Activated naive CD4-positive, alpha-beta T cell treated with anti-CD3 and anti-CD28 coated beads, Interleukin-2, amount 50 U/mL, for 72 hours (primary cell): Measurements from ENCODE around the gene LDHD. TPM values are rescaled to one million over a fixed set of nuclear protein-coding genes. Genes with fewer than 3 reads are reported as not detected.
A peak's percentile ranks its signal among the peaks of the same experiment; 100 is the strongest.

Experiments used
- ATAC-seq, 2 donors: fragments of 150-1000 bp; cut with Tn5 transposase; 2 replicates each; pipeline ENCODE4 v1.10.0; 2021; ENCODE audit warnings: mild to moderate bottlenecking in 2 of 2, moderate library complexity in 2 of 2
- DNase-seq, 2 donors: peaks; one replicate each; pipeline ENCODE4 v3.0.0; 2021 to 2022; ENCODE audit warnings: low spot score in 2 of 2
- H3K27ac Mint-ChIP-seq, 2 donors: one replicate each; pipeline ENCODE4 v1.8.0; 2022; ENCODE audit warnings: mild to moderate bottlenecking in 2 of 2, mixed read lengths in 2 of 2
- H3K36me3 Mint-ChIP-seq, 2 donors: one replicate each; pipeline ENCODE4 v1.8.0; 2022; ENCODE audit warnings: mixed read lengths in 2 of 2
- H3K9me3 Mint-ChIP-seq, 2 donors: one replicate each; pipeline ENCODE4 v1.8.0; 2022; ENCODE audit warnings: mixed read lengths in 2 of 2
- total RNA-seq, 2 donors: library from RNA; stranded (reverse); gene quantifications; one replicate each; pipeline ENCODE4 v1.2.3, GENCODE V29; 2022

LDHD gene
- total RNA-seq, 2 donors from 2014 or later = 0.64 to 0.82 TPM

DNA sequence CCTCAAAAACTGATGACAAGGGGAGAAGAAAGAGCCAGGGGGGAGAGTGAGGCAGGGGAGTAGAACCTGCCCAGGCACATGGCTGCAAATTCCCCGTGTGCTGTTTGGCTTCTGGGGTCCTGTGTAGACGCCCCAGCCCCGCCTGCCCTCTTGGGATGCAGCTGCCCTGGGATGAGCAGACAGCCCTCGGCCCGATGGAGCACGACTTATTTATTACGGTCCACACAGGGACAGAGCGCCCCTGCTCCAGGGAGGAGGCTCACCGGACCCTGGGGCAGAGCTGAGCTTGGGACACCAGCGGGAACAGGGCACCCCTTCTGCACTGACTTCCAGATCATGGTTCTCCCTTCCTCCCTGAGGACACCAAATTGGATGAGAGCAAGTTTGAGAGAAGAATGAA is 9.1 kb downstream of the LDHD start:
- Mint-ChIP-seq H3K27ac (peak overlapping the region in 1 of 2 donors; percentile 44), H3K36me3 (peaks cover 0 to 68% of the 10 kb centered on the region in 2 donors), H3K9me3 (no peaks in the 10 kb centered on the region)
- DNase-seq (peak in 1 of 2 donors; percentile 18), ATAC-seq (no peak)

- Mint-ChIP-seq H3K9me3 (no peaks in the 10 kb centered on the region), H3K27ac (peak overlapping the region in 1 of 2 donors; percentile 68), H3K36me3 (peaks cover 0 to 71% of the 10 kb centered on the region in 2 donors)
- peak in 1 of 2 donors; percentile 23 for DNase-seq
- no peak for ATAC-seq
These were observed 10.0 kb downstream of the LDHD start for GRCh38 chr16:75106351-75107274.

GRCh38 chr16:75105306-75106061 is 11.1 kb downstream of the LDHD start:
- Mint-ChIP-seq H3K27ac (no peak overlapping the region), H3K9me3 (no peaks in the 10 kb centered on the region), H3K36me3 (peaks cover 0 to 71% of the 10 kb centered on the region in 2 donors)
- peak in 1 of 2 donors; percentile 47 for DNase-seq
- no peak for ATAC-seq

DNA sequence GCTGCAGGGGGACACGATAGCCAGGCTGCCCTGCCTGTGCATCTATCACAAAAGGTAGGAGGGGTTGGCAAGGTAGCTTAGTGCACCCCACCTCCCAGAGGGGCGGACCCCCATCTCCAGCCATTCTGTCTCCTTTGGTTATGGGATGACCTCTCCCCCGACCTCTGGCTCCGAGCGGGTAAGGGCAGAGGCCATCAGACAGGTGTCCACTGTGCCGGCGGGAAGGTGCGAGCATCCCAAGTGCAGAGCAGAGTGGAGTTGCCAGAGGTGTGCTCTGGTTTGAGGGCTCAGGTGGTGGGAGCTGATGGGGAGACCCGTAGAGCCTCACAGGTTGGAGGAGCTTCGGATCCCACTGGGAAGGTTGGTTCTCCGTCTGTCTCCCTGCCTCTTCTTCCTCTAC is 11.7 kb downstream of the LDHD start:
- Mint-ChIP-seq H3K36me3 (peaks cover 0 to 71% of the 10 kb centered on the region in 2 donors), H3K27ac (no peak overlapping the region)

GRCh38 chr16:75103994-75104393 is 12.6 kb downstream of the LDHD start:
- H3K36me3 Mint-ChIP-seq = peaks cover 0 to 63% of the 10 kb centered on the region in 2 donors
- DNase-seq (no peak), ATAC-seq (no peak)
- no peaks in the 10 kb centered on the region for H3K9me3 Mint-ChIP-seq
- no peak overlapping the region for H3K27ac Mint-ChIP-seq

More for the DNA sequence above, 11.7 kb downstream of the LDHD start:
- ATAC-seq (no peak), DNase-seq (no peak)
- H3K9me3 Mint-ChIP-seq = no peaks in the 10 kb centered on the region

- no peak for ATAC-seq
- peak in 1 of 2 donors; percentile 34 for DNase-seq
- H3K36me3 Mint-ChIP-seq = peaks cover 0 to 51% of the 10 kb centered on the region in 2 donors
- H3K9me3 Mint-ChIP-seq = no peaks in the 10 kb centered on the region
- H3K27ac Mint-ChIP-seq = no peak overlapping the region
These were observed 14.0 kb downstream of the LDHD start for GRCh38 chr16:75102595-75102994.

- Mint-ChIP-seq H3K27ac (no peak overlapping the region), H3K9me3 (no peaks in the 10 kb centered on the region), H3K36me3 (peaks cover 0 to 43% of the 10 kb centered on the region in 2 donors)
- no peak for DNase-seq
- ATAC-seq = no peak
These were observed 14.9 kb downstream of the LDHD start for GRCh38 chr16:75101635-75102034.

DNA sequence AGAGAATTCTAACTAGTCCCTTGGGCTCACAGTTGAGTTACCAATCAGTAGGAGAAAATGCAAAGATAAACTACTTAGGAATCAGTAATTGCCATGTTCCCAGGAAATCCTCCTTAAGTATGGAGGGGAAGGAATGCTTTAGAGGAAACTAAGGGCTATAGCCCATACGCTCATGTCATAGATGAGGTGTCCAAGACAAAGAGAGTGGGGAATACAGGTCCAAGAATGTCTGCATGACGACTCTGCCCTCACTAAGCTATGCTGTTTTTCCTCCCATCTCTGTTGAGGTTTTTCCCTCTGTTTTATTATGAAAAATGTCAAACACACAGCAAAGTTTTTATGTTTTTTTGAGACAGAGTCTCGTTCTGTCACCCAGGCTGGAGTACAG is 16.0 kb downstream of the LDHD start:
- DNase-seq (no peak), ATAC-seq (no peak)
- H3K36me3 Mint-ChIP-seq = peaks cover 0 to 35% of the 10 kb centered on the region in 2 donors
- H3K9me3 Mint-ChIP-seq = no peaks in the 10 kb centered on the region
- peak overlapping the region; percentile 33 to 68 for H3K27ac Mint-ChIP-seq

DNA sequence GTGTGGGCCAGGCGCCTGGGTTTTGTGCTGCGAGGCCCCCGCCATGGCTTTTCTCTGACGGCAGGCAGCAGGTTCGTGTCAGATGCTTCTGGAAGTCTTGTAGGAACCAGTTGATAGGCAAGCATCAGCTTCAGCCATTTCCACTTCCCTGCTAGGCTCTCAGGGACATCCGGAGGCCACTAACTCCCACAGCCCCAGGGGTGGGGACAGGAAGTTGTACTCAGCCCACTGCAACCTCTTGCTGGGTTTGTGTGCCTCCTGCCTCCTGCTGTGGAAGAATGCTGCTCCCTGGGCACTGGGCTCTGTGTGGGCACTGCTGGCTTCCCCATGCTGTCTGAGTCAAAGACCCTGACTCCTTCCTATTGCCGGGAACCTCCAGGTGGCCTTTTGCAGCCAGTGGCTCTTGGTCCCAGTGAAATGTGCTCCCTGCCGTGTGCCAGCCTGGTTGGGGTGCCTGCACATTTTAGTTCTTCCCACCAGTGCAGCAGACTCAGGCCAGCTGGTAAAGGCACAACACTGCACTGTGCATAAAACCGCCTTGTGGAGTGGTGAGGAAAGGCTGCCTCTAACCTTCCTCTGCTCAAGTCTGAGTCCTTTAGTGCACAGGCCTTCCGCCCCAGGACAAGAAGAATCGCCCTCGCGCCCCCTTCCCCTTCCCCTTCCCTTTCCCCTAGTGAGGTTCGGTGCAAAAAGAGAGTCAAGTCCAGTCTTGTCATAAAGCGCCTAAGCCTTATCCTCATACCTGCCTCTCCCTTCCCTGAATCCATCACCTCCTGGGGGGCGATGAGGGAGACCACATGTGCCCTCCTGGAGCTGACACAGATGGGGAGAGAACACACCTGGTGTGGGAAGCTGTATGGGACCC is 16.6 kb downstream of the LDHD start:
- peak; percentile 38 to 46 for ATAC-seq
- H3K36me3 Mint-ChIP-seq = peaks cover 0 to 29% of the 10 kb centered on the region in 2 donors
- H3K9me3 Mint-ChIP-seq = no peaks in the 10 kb centered on the region

GRCh38 chr16:75099075-75099667 is 17.4 kb downstream of the LDHD start:
- ATAC-seq (peak in 1 of 2 donors; percentile 0), DNase-seq (peak in 1 of 2 donors; percentile 53)
- peak overlapping the region; percentile 79 to 84 for H3K27ac Mint-ChIP-seq
- peaks cover 0 to 21% of the 10 kb centered on the region in 2 donors for H3K36me3 Mint-ChIP-seq
- no peaks in the 10 kb centered on the region for H3K9me3 Mint-ChIP-seq

More for the DNA sequence above, 16.6 kb downstream of the LDHD start:
- DNase-seq = peak in 1 of 2 donors; percentile 57
- H3K27ac Mint-ChIP-seq = peak overlapping the region; percentile 68 to 74

DNA sequence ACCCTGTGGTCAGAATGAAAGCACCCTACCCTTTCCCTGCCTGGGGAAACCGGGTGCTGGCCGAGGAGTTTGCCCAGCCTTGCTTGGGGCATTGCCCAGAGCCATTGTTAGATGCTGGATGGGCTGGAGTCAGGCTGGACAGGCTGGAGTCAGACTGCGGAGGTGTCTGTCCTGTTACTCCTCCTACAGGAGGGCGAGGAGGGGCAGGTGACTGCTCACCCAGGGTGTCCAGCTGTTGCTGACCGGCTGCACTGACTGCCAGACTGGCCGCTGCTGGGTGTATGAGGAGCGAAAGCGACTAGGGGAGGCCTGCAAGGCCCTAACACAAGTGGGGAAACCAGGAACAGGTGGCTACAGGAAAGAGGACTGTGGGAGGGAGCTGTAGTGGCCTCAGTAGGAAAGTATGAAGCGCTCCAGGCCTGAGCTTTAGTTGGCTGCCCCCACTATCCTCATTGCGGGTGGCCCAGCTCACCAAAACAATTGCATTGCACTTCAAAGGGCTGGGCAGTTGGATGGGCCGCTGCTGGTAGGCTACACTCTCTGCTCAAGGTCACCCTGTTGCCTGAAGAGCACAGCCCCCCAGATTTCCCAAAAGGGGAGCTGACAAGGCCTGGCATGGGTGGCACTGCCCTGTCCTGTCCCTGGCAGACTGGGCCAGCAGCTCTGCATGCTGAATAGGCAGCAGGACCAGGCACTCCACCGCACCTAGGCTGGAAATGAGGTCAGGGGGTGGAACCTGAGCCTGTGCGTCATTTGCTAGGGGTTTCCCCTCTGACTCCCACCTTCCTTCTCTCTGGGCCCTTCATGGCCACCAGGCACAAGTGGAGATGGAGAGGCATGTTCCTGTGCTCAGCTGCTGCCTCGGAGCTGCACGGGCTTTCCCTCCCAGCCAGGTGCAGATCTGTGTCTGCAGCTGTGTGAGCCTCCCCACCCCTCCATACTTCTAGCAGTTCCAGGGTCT is 18.4 kb downstream of the LDHD start:
- Mint-ChIP-seq H3K36me3 (peaks cover 0 to 15% of the 10 kb centered on the region in 2 donors), H3K9me3 (no peaks in the 10 kb centered on the region), H3K27ac (peak overlapping the region; percentile 79 to 84)
- DNase-seq = peak; percentile 66 to 77
- ATAC-seq = peak; percentile 93 to 96

GRCh38 chr16:75097191-75097761 is 19.3 kb downstream of the LDHD start:
- H3K36me3 Mint-ChIP-seq = peaks cover 0 to 6% of the 10 kb centered on the region in 2 donors
- H3K27ac Mint-ChIP-seq = peak overlapping the region; percentile 17 to 60
- no peak for DNase-seq
- no peaks in the 10 kb centered on the region for H3K9me3 Mint-ChIP-seq
- no peak for ATAC-seq

DNA sequence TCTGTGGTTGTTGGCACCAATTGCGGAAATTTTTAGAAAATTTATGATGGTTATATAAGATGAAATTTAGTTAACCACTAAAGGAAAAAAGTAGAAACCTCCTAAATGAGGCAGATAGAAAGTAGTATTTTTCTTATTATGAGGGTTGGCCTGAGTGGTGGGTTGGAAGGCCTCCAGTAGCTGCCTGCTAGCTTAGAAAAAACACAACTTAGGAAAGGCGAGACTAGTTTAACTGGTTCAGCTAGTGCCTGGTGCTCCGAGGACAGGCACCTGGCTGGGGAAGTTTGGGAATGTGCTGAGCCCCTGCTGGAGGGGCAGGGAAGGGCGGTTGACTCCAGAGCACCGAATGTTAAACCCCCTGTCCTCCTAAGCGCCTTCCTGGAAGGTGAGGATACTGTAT is 19.9 kb downstream of the LDHD start:
- ATAC-seq = peak in 1 of 2 donors; percentile 12

DNA sequence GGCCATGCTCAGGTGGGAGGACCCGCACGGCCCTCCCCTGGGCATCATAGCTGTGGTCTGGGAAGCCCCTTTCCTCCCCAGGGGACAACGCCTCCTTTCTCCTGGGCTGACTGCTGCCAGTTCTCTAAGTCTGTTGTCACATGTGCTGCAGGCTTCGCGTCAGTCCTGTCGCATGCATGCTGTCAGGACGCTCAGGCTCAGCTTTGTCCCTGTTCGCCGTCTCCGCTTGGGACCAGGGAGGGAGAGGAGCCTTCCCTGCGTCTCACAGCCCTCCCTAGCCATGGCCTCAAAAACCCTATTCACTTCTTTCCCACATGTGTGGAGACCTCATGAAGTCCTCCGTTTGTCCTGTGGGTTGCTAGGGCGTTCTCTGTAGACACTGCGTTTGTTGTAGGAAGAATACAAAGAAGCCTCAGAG is 21.4 kb downstream of the LDHD start:
- ATAC-seq (no peak), DNase-seq (no peak)
- no peak overlapping the region for H3K27ac Mint-ChIP-seq
- peaks cover 0 to 2% of the 10 kb centered on the region in 2 donors for H3K36me3 Mint-ChIP-seq
- no peaks in the 10 kb centered on the region for H3K9me3 Mint-ChIP-seq

More for the DNA sequence above, 19.9 kb downstream of the LDHD start:
- H3K9me3 Mint-ChIP-seq = no peaks in the 10 kb centered on the region
- H3K36me3 Mint-ChIP-seq = peaks cover 0 to 5% of the 10 kb centered on the region in 2 donors
- no peak for DNase-seq
- H3K27ac Mint-ChIP-seq = peak overlapping the region; percentile 17 to 45
